Mesothelial cell of epicardium (in vitro differentiated cells): ENCODE measurements around the gene CMIP. TPM values are rescaled to one million over a fixed set of nuclear protein-coding genes. Genes with fewer than 3 reads are reported as not detected.

Experiments
- DNase-seq, 2 experiments: peaks; one replicate each; pipeline ENCODE4 v3.0.0; 2021; ENCODE audit warnings: low spot score in 2 of 2; ENCODE audit not compliant: unreplicated experiment in 2 of 2
- H3K27ac Mint-ChIP-seq: 2 replicates; pipeline ENCODE4 v1.8.0; 2021; ENCODE audit warnings: mixed read lengths
- H3K27me3 Mint-ChIP-seq: 2 replicates; pipeline ENCODE4 v1.8.0; 2021; ENCODE audit warnings: low read depth, mixed read lengths
- H3K36me3 Mint-ChIP-seq: 2 replicates; pipeline ENCODE4 v1.8.0; 2021; ENCODE audit warnings: mixed read lengths
- H3K4me1 Mint-ChIP-seq: 2 replicates; pipeline ENCODE4 v1.8.0; 2021; ENCODE audit warnings: mixed read lengths
- H3K4me3 Mint-ChIP-seq: 2 replicates; pipeline ENCODE4 v1.8.0; 2021; ENCODE audit warnings: mild to moderate bottlenecking, moderate library complexity, mixed read lengths
- H3K9me3 Mint-ChIP-seq: 2 replicates; pipeline ENCODE4 v1.8.0; 2021; ENCODE audit warnings: mixed read lengths
- CTCF ChIP-seq: fragments of 200-600 bp; sonication (generic); IDR thresholded peaks from one replicate; pipeline ENCODE4 v1.5.0; 2021; ENCODE audit warnings: antibody characterized with exemption; ENCODE audit not compliant: unreplicated experiment
- total RNA-seq: library from RNA; stranded (reverse); gene quantifications from 3 replicates; pipeline ENCODE4 v1.2.1, GENCODE V29; 2021

CMIP gene
- total RNA-seq, 1 donor from 2014 or later: 71.0 TPM

- TF ChIP-seq CTCF: no peak
- Mint-ChIP-seq H3K9me3 (no peaks in the 10 kb centered on the region), H3K36me3 (no peaks in the 10 kb centered on the region), H3K27ac (no peak overlapping the region), H3K27me3 (no peaks in the 10 kb centered on the region), H3K4me1 (peaks cover 8% of the 10 kb centered on the region), H3K4me3 (no peak overlapping the region)
- no peak for DNase-seq
Observed at GRCh38 chr16:81562926-81563325, 118.3 kb downstream of the CMIP start.

GRCh38 chr16:81564421-81564911 is 119.9 kb downstream of the CMIP start:
- Mint-ChIP-seq H3K4me3 (no peak overlapping the region), H3K27me3 (no peaks in the 10 kb centered on the region), H3K9me3 (no peaks in the 10 kb centered on the region), H3K4me1 (peaks cover 16% of the 10 kb centered on the region), H3K36me3 (no peaks in the 10 kb centered on the region), H3K27ac (peak overlapping the region; percentile 20)
- TF ChIP-seq CTCF: no peak
- DNase-seq: no peak

GRCh38 chr16:81565321-81566028 is 120.9 kb downstream of the CMIP start:
- Mint-ChIP-seq H3K27ac (no peak overlapping the region), H3K27me3 (no peaks in the 10 kb centered on the region), H3K4me3 (no peak overlapping the region), H3K36me3 (no peaks in the 10 kb centered on the region), H3K9me3 (no peaks in the 10 kb centered on the region), H3K4me1 (peaks cover 22% of the 10 kb centered on the region)
- no peak for DNase-seq
- TF ChIP-seq CTCF: no peak

GRCh38 chr16:81566086-81567007 is 121.7 kb downstream of the CMIP start:
- Mint-ChIP-seq H3K4me3 (no peak overlapping the region), H3K27me3 (no peaks in the 10 kb centered on the region), H3K36me3 (no peaks in the 10 kb centered on the region), H3K27ac (no peak overlapping the region), H3K4me1 (peaks cover 24% of the 10 kb centered on the region), H3K9me3 (no peaks in the 10 kb centered on the region)
- DNase-seq: no peak
- TF ChIP-seq CTCF: no peak

- no peaks in the 10 kb centered on the region for H3K9me3 Mint-ChIP-seq
- H3K27ac Mint-ChIP-seq: no peak overlapping the region
- H3K36me3 Mint-ChIP-seq: no peaks in the 10 kb centered on the region
- no peak for TF ChIP-seq CTCF
- no peak overlapping the region for H3K4me3 Mint-ChIP-seq
- DNase-seq: no peak
- H3K27me3 Mint-ChIP-seq: no peaks in the 10 kb centered on the region
- peaks cover 24% of the 10 kb centered on the region for H3K4me1 Mint-ChIP-seq
Observed at GRCh38 chr16:81567087-81567486, 122.5 kb downstream of the CMIP start.
